Hepatocyte (in vitro differentiated cells): ENCODE results near the gene GABRA1. TPM values are rescaled to one million over a fixed set of nuclear protein-coding genes. Genes with fewer than 3 reads are reported as not detected.

Experiments
- DNase-seq: peaks from one replicate; pipeline ENCODE4 v3.0.0-alpha.2; 2016; ENCODE audit warnings: low spot score
- H2AFZ ChIP-seq: fragments of 200-600 bp; sonication (generic); 2 replicates; pipeline ENCODE4 v1.6.0; 2016; ENCODE audit warnings: antibody characterized with exemption, mild to moderate bottlenecking
- H3K27ac ChIP-seq: fragments of 200-600 bp; sonication (generic); 2 replicates; pipeline ENCODE4 v1.5.1; 2016; ENCODE audit warnings: mild to moderate bottlenecking
- H3K27me3 ChIP-seq: fragments of 200-600 bp; sonication (generic); 2 replicates; pipeline ENCODE4 v1.6.1; 2016
- H3K36me3 ChIP-seq: fragments of 200-600 bp; sonication (generic); replicated peaks from 2 replicates; pipeline ENCODE4 v1.5.1; 2016; ENCODE audit warnings: low read depth; ENCODE audit not compliant: insufficient read depth
- H3K4me1 ChIP-seq: fragments of 200-600 bp; sonication (generic); 2 replicates; pipeline ENCODE4 v1.5.1; 2016; ENCODE audit warnings: mild to moderate bottlenecking, moderate library complexity; ENCODE audit not compliant: insufficient read depth
- H3K4me2 ChIP-seq: fragments of 200-600 bp; sonication (generic); 2 replicates; pipeline ENCODE4 v1.6.0; 2016
- H3K4me3 ChIP-seq: fragments of 200-600 bp; sonication (generic); 2 replicates; pipeline ENCODE4 v1.5.1; 2016; ENCODE audit warnings: mild to moderate bottlenecking
- H3K79me2 ChIP-seq: fragments of 200-600 bp; sonication (generic); 2 replicates; pipeline ENCODE4 v1.6.0; 2017; ENCODE audit warnings: mild to moderate bottlenecking
- H3K9me2 ChIP-seq: fragments of 200-600 bp; sonication (generic); replicated peaks from 2 replicates; pipeline ENCODE4 v1.6.0; 2017; ENCODE audit warnings: mild to moderate bottlenecking; ENCODE audit not compliant: insufficient read depth
- H3K9me3 ChIP-seq: fragments of 200-600 bp; sonication (generic); 2 replicates; pipeline ENCODE4 v1.5.1; 2016; ENCODE audit warnings: low read depth, mild to moderate bottlenecking
- H4K20me1 ChIP-seq: fragments of 200-600 bp; sonication (generic); 2 replicates; pipeline ENCODE4 v1.6.0; 2016; ENCODE audit warnings: mild to moderate bottlenecking; ENCODE audit not compliant: insufficient read depth, poor library complexity, severe bottlenecking
- EZH2 ChIP-seq: fragments of 200-600 bp; sonication (generic); IDR thresholded peaks from 2 replicates; pipeline ENCODE4 v1.6.1; 2016; ENCODE audit warnings: antibody characterized with exemption, mild to moderate bottlenecking, borderline replicate concordance
- EZH2phosphoT487 ChIP-seq: fragments of 200-600 bp; sonication (generic); IDR thresholded peaks from one replicate; pipeline ENCODE4 v1.6.1; 2018; ENCODE audit warnings: antibody characterized with exemption, mild to moderate bottlenecking, low read depth, moderate library complexity; ENCODE audit not compliant: unreplicated experiment, severe bottlenecking
- WGBS: methylation state at CpG from one replicate; pipeline ENCODE4 v1.1.6; 2016; ENCODE audit warnings: low lambda C conversion rate; ENCODE audit errors: missing lambda C conversion rate; 5-methylcytosine and 5-hydroxymethylcytosine counted together
- polyA plus RNA-seq: library from polyadenylated mRNA; unstranded; fragments of >200 nt; fragmentation: Nextera tagmentation; extraction: Ambion mirVana; gene quantifications from 2 replicates; pipeline ENCODE4 v1.2.1, GENCODE V29; 2016
- total RNA-seq: library from RNA; depleted of rRNA; stranded (reverse); fragments of >200 nt; gene quantifications from 2 replicates; pipeline ENCODE4 v1.2.3, GENCODE V29; 2014
- TF ChIP-seq, protein P1 (sequence below): fragments of 200-600 bp; sonication (generic); IDR thresholded peaks from 2 replicates; pipeline ENCODE4 v1.5.1; 2016; ENCODE audit warnings: antibody characterized with exemption, mild to moderate bottlenecking; ENCODE audit not compliant: poor library complexity

Gene GABRA1
- total and polyA plus RNA-seq, 2 experiments from 2014 or later, result 0.30 to 0.42 TPM

GRCh38 chr5:161863259-161863658 lies 15.3 kb downstream of the GABRA1 start:
- no peak overlapping the region for H3K4me3 ChIP-seq
- DNase-seq, result no peak
- no peaks in the 10 kb centered on the region for H3K79me2 ChIP-seq
- no peaks in the 10 kb centered on the region for H3K9me3 ChIP-seq
- no peak overlapping the region for H3K4me2 ChIP-seq
- no peaks in the 10 kb centered on the region for H3K4me1 ChIP-seq
- TF ChIP-seq, protein P1, sequence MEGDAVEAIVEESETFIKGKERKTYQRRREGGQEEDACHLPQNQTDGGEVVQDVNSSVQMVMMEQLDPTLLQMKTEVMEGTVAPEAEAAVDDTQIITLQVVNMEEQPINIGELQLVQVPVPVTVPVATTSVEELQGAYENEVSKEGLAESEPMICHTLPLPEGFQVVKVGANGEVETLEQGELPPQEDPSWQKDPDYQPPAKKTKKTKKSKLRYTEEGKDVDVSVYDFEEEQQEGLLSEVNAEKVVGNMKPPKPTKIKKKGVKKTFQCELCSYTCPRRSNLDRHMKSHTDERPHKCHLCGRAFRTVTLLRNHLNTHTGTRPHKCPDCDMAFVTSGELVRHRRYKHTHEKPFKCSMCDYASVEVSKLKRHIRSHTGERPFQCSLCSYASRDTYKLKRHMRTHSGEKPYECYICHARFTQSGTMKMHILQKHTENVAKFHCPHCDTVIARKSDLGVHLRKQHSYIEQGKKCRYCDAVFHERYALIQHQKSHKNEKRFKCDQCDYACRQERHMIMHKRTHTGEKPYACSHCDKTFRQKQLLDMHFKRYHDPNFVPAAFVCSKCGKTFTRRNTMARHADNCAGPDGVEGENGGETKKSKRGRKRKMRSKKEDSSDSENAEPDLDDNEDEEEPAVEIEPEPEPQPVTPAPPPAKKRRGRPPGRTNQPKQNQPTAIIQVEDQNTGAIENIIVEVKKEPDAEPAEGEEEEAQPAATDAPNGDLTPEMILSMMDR, result no peak
- no peak for TF ChIP-seq EZH2phosphoT487
- no peak for TF ChIP-seq EZH2
- no peaks in the 10 kb centered on the region for H3K9me2 ChIP-seq
- H4K20me1 ChIP-seq, result no peaks in the 10 kb centered on the region
- no peak overlapping the region for H2AFZ ChIP-seq
- H3K36me3 ChIP-seq, result no peaks in the 10 kb centered on the region
- H3K27me3 ChIP-seq, result no peaks in the 10 kb centered on the region
- no peak overlapping the region for H3K27ac ChIP-seq
- WGBS, result 81% methylated on average over 3 of the region's 3 CpGs

DNA sequence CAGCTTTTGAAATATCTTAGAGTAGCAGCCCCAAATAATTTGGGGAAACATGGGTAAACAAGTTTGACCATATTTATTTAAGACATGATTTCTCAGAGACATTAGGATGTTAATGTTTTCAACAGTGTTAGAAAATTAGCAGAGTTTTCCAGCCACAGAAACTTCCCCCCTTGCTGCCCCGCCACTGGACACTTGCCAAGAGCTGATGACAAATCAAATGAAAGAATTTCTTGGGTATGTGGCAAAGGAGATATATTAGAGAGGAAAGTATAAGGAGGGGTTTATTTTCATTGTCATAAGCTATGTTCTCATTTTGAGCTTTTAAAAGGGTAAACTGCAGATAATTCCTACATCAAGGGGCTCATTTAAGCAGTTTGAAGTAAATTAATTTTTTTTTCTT lies 15.9 kb downstream of the GABRA1 start:
- DNase-seq, result no peak
- 89% methylated on average over 1 of the region's 1 CpG for WGBS
- no peaks in the 10 kb centered on the region for H3K36me3 ChIP-seq

DNA sequence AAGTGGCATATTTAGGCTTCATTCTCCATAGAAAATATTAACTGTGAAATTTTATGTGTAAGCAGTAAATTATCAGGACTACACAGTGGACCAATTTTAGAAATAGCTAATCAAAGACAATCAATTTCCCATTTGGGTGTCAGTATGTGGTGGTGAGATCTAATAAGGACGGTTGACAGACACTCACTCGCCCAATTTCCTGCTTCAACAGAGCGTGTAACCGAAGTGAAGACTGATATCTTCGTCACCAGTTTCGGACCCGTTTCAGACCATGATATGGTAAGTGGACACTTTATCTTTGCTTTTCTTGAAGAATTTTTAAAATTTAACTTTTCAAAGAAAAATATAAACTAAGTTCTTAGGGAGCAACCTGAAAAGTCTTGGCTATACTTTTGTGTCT lies 17.6 kb downstream of the GABRA1 start:
- Histone ChIP-seq H3K9me3 (no peaks in the 10 kb centered on the region), H3K4me1 (no peaks in the 10 kb centered on the region), H3K4me3 (no peak overlapping the region), H3K36me3 (no peaks in the 10 kb centered on the region), H3K27me3 (no peaks in the 10 kb centered on the region), H4K20me1 (no peaks in the 10 kb centered on the region), H2AFZ (no peak overlapping the region), H3K9me2 (no peaks in the 10 kb centered on the region), H3K4me2 (no peak overlapping the region), H3K79me2 (no peaks in the 10 kb centered on the region), H3K27ac (no peak overlapping the region)
- no peak for TF ChIP-seq EZH2phosphoT487
- TF ChIP-seq, protein P1, result no peak
- no peak for TF ChIP-seq EZH2
- no peak for DNase-seq
- WGBS, result 88% methylated on average over 7 of the region's 7 CpGs

More for the DNA sequence above, 15.9 kb downstream of the GABRA1 start:
- Histone ChIP-seq H3K9me2 (no peaks in the 10 kb centered on the region), H3K4me3 (no peak overlapping the region), H3K27me3 (no peaks in the 10 kb centered on the region), H3K79me2 (no peaks in the 10 kb centered on the region), H4K20me1 (no peaks in the 10 kb centered on the region), H3K4me1 (no peaks in the 10 kb centered on the region), H2AFZ (no peak overlapping the region), H3K27ac (no peak overlapping the region), H3K4me2 (no peak overlapping the region), H3K9me3 (no peaks in the 10 kb centered on the region)
- TF ChIP-seq EZH2phosphoT487, result no peak
- TF ChIP-seq, protein P1, result no peak
- no peak for TF ChIP-seq EZH2

- Histone ChIP-seq H3K36me3 (no peaks in the 10 kb centered on the region), H3K27me3 (no peaks in the 10 kb centered on the region), H3K4me1 (no peaks in the 10 kb centered on the region), H3K4me3 (no peak overlapping the region), H4K20me1 (no peaks in the 10 kb centered on the region), H3K4me2 (no peak overlapping the region), H3K79me2 (no peaks in the 10 kb centered on the region), H2AFZ (no peak overlapping the region), H3K27ac (no peak overlapping the region), H3K9me2 (no peaks in the 10 kb centered on the region), H3K9me3 (no peaks in the 10 kb centered on the region)
- peak; percentile 20 for DNase-seq
- no peak for TF ChIP-seq EZH2
- TF ChIP-seq, protein P1, result no peak
Measured at GRCh38 chr5:161889971-161890370, 42.1 kb downstream of the GABRA1 start.
